ENCODE data around the gene PHC2.

DNA sequence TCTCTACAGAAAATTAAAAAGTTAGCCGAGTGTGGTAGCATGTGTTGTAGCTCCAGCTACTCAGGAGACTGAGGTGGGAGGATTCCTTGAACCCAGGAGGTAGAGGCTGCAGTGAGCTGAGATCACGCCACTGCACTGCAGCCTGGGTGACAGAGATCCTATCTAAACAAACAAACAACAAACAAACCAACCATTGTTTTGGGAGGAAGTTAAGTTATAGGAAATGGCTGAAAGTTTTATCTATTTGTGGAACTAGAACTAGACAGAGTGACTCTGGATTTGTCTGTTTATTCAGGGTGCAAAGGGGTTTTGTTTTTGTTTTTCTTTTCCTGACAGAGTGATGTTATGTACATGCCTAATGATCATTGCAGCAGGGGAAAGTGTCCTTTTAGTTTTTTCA is 143.6 kb downstream of the PHC2 start:
- TF ChIP-seq, protein P1, sequence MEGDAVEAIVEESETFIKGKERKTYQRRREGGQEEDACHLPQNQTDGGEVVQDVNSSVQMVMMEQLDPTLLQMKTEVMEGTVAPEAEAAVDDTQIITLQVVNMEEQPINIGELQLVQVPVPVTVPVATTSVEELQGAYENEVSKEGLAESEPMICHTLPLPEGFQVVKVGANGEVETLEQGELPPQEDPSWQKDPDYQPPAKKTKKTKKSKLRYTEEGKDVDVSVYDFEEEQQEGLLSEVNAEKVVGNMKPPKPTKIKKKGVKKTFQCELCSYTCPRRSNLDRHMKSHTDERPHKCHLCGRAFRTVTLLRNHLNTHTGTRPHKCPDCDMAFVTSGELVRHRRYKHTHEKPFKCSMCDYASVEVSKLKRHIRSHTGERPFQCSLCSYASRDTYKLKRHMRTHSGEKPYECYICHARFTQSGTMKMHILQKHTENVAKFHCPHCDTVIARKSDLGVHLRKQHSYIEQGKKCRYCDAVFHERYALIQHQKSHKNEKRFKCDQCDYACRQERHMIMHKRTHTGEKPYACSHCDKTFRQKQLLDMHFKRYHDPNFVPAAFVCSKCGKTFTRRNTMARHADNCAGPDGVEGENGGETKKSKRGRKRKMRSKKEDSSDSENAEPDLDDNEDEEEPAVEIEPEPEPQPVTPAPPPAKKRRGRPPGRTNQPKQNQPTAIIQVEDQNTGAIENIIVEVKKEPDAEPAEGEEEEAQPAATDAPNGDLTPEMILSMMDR (IDR thresholded peaks at IDR 0.05; ENCODE audit: insufficient read depth, low read length, poor library complexity, severe bottlenecking): no peak
- TF ChIP-seq EZH2phosphoT487 (conservative IDR thresholded peaks at IDR 0.05; ENCODE audit: low read length): no peak
